ENCODE results near the gene MON2.

DNA sequence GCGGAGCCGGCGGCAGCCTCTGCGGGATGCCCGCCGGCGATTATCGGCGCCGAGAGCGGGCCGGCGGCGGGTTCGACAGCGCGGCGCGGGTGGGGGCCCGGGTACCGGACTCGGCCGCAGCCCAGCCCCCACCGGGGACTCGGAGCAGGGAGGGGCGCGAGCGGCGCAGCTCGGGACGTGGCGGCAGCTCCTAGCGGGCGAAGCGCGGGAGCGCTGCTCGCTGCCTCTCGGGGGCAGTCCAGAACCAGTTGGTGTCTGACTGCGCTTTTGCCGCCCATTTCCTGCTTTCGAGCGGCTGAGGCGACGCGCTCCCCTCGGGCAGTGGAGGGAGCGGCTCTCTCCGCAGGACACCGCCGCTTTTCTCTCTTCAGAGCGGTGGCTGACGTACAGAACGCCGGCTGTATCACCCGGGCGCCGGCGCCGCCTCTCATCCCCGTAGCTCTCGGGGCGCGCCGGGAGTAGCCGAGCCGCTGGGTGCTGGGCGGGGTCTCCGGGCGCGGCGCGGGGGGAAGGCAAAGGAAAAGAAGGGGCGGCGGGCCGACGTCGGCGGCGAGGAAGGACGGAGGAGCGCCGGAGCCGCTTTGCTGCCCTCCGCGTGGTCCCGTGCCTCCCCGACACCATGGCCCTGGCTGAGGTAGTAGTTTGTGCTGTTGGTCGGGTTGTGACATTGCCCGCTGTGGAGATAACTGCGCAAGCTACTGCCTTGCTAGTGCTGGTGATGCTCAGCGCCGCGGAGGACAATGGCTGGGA, 136.6 kb downstream of the MON2 start:
- TF ChIP-seq MYC (IDR thresholded peaks at IDR 0.05; ENCODE audit: low read depth, low read length) (no peak), CTCF (IDR thresholded peaks at IDR 0.05; ENCODE audit: extremely low read depth in 1 of 2, insufficient read depth in 1 of 2, low read depth in 1 of 2, low read length in 2 of 2) (peak; percentile 29 to 75), POLR2A (IDR thresholded peaks at IDR 0.05; ENCODE audit: low read depth, low read length) (peak; percentile 55), POLR2AphosphoS5 (IDR thresholded peaks at IDR 0.05; ENCODE audit: insufficient read depth, low read depth, low read length) (peak; percentile 48), EZH2 (IDR thresholded peaks at IDR 0.05; ENCODE audit: borderline replicate concordance, low read depth, low read length, severe bottlenecking) (no peak), JUN (IDR thresholded peaks at IDR 0.05; ENCODE audit: borderline replicate concordance, insufficient read depth, insufficient read length, low read depth) (no peak)
- TF ChIP-seq, protein P1, sequence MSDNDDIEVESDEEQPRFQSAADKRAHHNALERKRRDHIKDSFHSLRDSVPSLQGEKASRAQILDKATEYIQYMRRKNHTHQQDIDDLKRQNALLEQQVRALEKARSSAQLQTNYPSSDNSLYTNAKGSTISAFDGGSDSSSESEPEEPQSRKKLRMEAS (IDR thresholded peaks at IDR 0.05; ENCODE audit: insufficient read depth, insufficient read length): peak; percentile 2

Measured in endothelial cell of umbilical vein (primary cell).